Neural cell (in vitro differentiated cells): ENCODE measurements around the gene PIK3AP1. TPM values are rescaled to one million over a fixed set of nuclear protein-coding genes. Genes with fewer than 3 reads are reported as not detected.

ENCODE experiments used
- H2AFZ ChIP-seq: fragments of 200-600, 300-800 bp; sonication (generic), shearing (Covaris generic); 2 replicates; pipeline ENCODE4 v1.6.0; 2014; ENCODE audit warnings: low read depth, mild to moderate bottlenecking, antibody characterized with exemption, low read length, moderate library complexity
- H3F3A ChIP-seq: fragments of 200-600 bp; shearing (Covaris generic); 2 replicates; pipeline ENCODE4 v1.6.1; 2016; ENCODE audit warnings: mild to moderate bottlenecking, moderate library complexity, mixed read lengths, antibody characterized with exemption, low read length; ENCODE audit not compliant: insufficient read depth, poor library complexity, severe bottlenecking
- H3K27ac ChIP-seq: fragments of 200-600, 300-800 bp; sonication (generic), shearing (Covaris generic); 2 replicates; pipeline ENCODE4 v1.5.1; 2014; ENCODE audit warnings: mild to moderate bottlenecking, low read length, moderate library complexity
- H3K27me3 ChIP-seq: fragments of 300-800, 200-600 bp; sonication (generic), shearing (Covaris generic); 2 replicates; pipeline ENCODE4 v1.6.0; 2014; ENCODE audit warnings: mild to moderate bottlenecking, low read depth, low read length, moderate library complexity; ENCODE audit not compliant: insufficient read depth
- H3K36me3 ChIP-seq: fragments of 300-800, 200-600 bp; sonication (generic), shearing (Covaris generic); 2 replicates; pipeline ENCODE4 v1.5.1; 2014; ENCODE audit warnings: mild to moderate bottlenecking, antibody characterized with exemption, low read length, moderate library complexity; ENCODE audit not compliant: insufficient read depth
- H3K4me2 ChIP-seq: fragments of 300-800, 200-600 bp; sonication (generic), shearing (Covaris generic); 2 replicates; pipeline ENCODE4 v1.6.0; 2014; ENCODE audit warnings: mild to moderate bottlenecking, low read length
- H3K4me3 ChIP-seq: fragments of 300-800, 200-600 bp; sonication (generic), shearing (Covaris generic); 2 replicates; pipeline ENCODE4 v1.5.1; 2014; ENCODE audit warnings: mild to moderate bottlenecking, low read length, moderate library complexity
- H3K79me2 ChIP-seq: fragments of 200-600 bp; shearing (Covaris generic); replicated peaks from 2 replicates; pipeline ENCODE4 v1.6.0; 2014; ENCODE audit warnings: mild to moderate bottlenecking, low read length, moderate library complexity; ENCODE audit not compliant: insufficient read depth
- H3K9ac ChIP-seq: fragments of 300-800, 200-600 bp; sonication (generic), shearing (Covaris generic); 2 replicates; pipeline ENCODE4 v1.6.1; 2016; ENCODE audit warnings: mild to moderate bottlenecking, low read length, mixed read lengths
- H3K9me2 ChIP-seq: fragments of 200-600 bp; shearing (Covaris generic); 2 replicates; pipeline ENCODE4 v1.6.1; 2016; ENCODE audit warnings: mild to moderate bottlenecking, low read length, mixed read lengths; ENCODE audit not compliant: insufficient read depth
- H3K9me3 ChIP-seq: fragments of 200-600, 300-800 bp; sonication (generic), shearing (Covaris generic); 2 replicates; pipeline ENCODE4 v1.6.1; 2016; ENCODE audit warnings: mild to moderate bottlenecking, mixed run types, low read length, moderate library complexity, mixed read lengths
- H4K20me1 ChIP-seq: fragments of 200-600 bp; shearing (Covaris generic); 2 replicates; pipeline ENCODE4 v1.6.1; 2016; ENCODE audit warnings: mild to moderate bottlenecking, mixed run types; ENCODE audit not compliant: insufficient read depth
- EP300 ChIP-seq: fragments of 450-650 bp; conservative IDR thresholded peaks from 2 replicates; pipeline ENCODE4 v1.6.1; 2014; ENCODE audit warnings: antibody characterized with exemption, mild to moderate bottlenecking, moderate library complexity; ENCODE audit not compliant: poor library complexity, severe bottlenecking
- EZH2 ChIP-seq: fragments of 200-600, 300-800 bp; shearing (Covaris generic), sonication (generic); IDR thresholded peaks from 2 replicates; pipeline ENCODE4 v1.6.1; 2014; ENCODE audit warnings: antibody characterized with exemption, low read length, borderline replicate concordance, mild to moderate bottlenecking; ENCODE audit not compliant: insufficient read depth, poor library complexity, severe bottlenecking
- MXI1 ChIP-seq: fragments of 450-650 bp; conservative IDR thresholded peaks from 2 replicates; pipeline ENCODE4 v1.6.1; 2014; ENCODE audit warnings: antibody characterized with exemption, mild to moderate bottlenecking; ENCODE audit not compliant: poor library complexity, severe bottlenecking
- POLR2AphosphoS5 ChIP-seq: IDR thresholded peaks from 2 replicates; pipeline ENCODE4 v1.6.1; 2012
- RAD21 ChIP-seq: fragments of 450-650 bp; conservative IDR thresholded peaks from 2 replicates; pipeline ENCODE4 v1.6.1; 2014; ENCODE audit warnings: antibody characterized with exemption, mild to moderate bottlenecking, moderate library complexity
- REST ChIP-seq: IDR thresholded peaks from 2 replicates; pipeline ENCODE4 v1.6.1; 2012; ENCODE audit warnings: borderline replicate concordance
- SMC3 ChIP-seq: fragments of 450-650 bp; conservative IDR thresholded peaks from 2 replicates; pipeline ENCODE4 v1.6.1; 2014; ENCODE audit warnings: antibody characterized with exemption, mild to moderate bottlenecking, moderate library complexity; ENCODE audit not compliant: poor library complexity
- TAF1 ChIP-seq: IDR thresholded peaks from 2 replicates; pipeline ENCODE4 v1.6.1; 2012; ENCODE audit warnings: low read depth
- polyA plus RNA-seq: library from polyadenylated mRNA; depleted of rRNA; stranded (reverse); fragments of >200 nt; gene quantifications from 2 replicates; pipeline ENCODE4 v1.2.3, GENCODE V29; 2014
- TF ChIP-seq, protein P1 (sequence below): fragments of 450-650 bp; IDR thresholded peaks from 2 replicates; pipeline ENCODE4 v1.5.1; 2014; ENCODE audit warnings: antibody characterized with exemption, mild to moderate bottlenecking, moderate library complexity; ENCODE audit not compliant: poor library complexity, severe bottlenecking

The PIK3AP1 gene
- polyA plus RNA-seq, 1 donor from 2014 or later: 0.05 TPM

- no peaks in the 10 kb centered on the region for H3K9me2 ChIP-seq
- no peaks in the 10 kb centered on the region for H3F3A ChIP-seq
- H3K36me3 ChIP-seq: no peaks in the 10 kb centered on the region
- H3K9ac ChIP-seq: no peak overlapping the region
- no peak overlapping the region for H2AFZ ChIP-seq
- H3K4me3 ChIP-seq: no peak overlapping the region
- H3K27me3 ChIP-seq: no peaks in the 10 kb centered on the region
- no peaks in the 10 kb centered on the region for H4K20me1 ChIP-seq
- H3K4me2 ChIP-seq: no peak overlapping the region
- H3K27ac ChIP-seq: no peak overlapping the region
- no peaks in the 10 kb centered on the region for H3K9me3 ChIP-seq
- TF ChIP-seq POLR2AphosphoS5: no peak
- H3K79me2 ChIP-seq: no peaks in the 10 kb centered on the region
These were observed 10.8 kb downstream of the PIK3AP1 start for GRCh38 chr10:96709525-96709924.

- no peak overlapping the region for H3K4me3 ChIP-seq
These were observed 11.3 kb downstream of the PIK3AP1 start for GRCh38 chr10:96708996-96709395.

More at GRCh38 chr10:96708996-96709395, 11.3 kb downstream of the PIK3AP1 start:
- Histone ChIP-seq H4K20me1 (no peaks in the 10 kb centered on the region), H2AFZ (no peak overlapping the region), H3K9me2 (no peaks in the 10 kb centered on the region), H3K27ac (no peak overlapping the region), H3K4me2 (no peak overlapping the region), H3K27me3 (no peaks in the 10 kb centered on the region), H3K36me3 (no peaks in the 10 kb centered on the region), H3F3A (no peaks in the 10 kb centered on the region), H3K9ac (no peak overlapping the region), H3K79me2 (no peaks in the 10 kb centered on the region), H3K9me3 (no peaks in the 10 kb centered on the region)
- TF ChIP-seq EP300 (no peak), EZH2 (no peak), RAD21 (no peak), SMC3 (no peak), MXI1 (no peak), TAF1 (no peak), REST (no peak), POLR2AphosphoS5 (no peak)
- TF ChIP-seq, protein P1, sequence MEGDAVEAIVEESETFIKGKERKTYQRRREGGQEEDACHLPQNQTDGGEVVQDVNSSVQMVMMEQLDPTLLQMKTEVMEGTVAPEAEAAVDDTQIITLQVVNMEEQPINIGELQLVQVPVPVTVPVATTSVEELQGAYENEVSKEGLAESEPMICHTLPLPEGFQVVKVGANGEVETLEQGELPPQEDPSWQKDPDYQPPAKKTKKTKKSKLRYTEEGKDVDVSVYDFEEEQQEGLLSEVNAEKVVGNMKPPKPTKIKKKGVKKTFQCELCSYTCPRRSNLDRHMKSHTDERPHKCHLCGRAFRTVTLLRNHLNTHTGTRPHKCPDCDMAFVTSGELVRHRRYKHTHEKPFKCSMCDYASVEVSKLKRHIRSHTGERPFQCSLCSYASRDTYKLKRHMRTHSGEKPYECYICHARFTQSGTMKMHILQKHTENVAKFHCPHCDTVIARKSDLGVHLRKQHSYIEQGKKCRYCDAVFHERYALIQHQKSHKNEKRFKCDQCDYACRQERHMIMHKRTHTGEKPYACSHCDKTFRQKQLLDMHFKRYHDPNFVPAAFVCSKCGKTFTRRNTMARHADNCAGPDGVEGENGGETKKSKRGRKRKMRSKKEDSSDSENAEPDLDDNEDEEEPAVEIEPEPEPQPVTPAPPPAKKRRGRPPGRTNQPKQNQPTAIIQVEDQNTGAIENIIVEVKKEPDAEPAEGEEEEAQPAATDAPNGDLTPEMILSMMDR: no peak
